Measurements from ENCODE around the gene TBCE. TPM values are rescaled to one million over a fixed set of nuclear protein-coding genes. Genes with fewer than 3 reads are reported as not detected.
A peak's percentile ranks its signal among the peaks of the same experiment; 100 is the strongest.
"Not testable (repeated sequence)": the region's sequence is repeated elsewhere in the genome, so short reads cannot be mapped to it uniquely, and the experiment has no call there.

The TBCE gene
- total RNA-seq, 4 donors from 2014 or later, result 38.0 to 50.3 (median 44.8) TPM

DNA sequence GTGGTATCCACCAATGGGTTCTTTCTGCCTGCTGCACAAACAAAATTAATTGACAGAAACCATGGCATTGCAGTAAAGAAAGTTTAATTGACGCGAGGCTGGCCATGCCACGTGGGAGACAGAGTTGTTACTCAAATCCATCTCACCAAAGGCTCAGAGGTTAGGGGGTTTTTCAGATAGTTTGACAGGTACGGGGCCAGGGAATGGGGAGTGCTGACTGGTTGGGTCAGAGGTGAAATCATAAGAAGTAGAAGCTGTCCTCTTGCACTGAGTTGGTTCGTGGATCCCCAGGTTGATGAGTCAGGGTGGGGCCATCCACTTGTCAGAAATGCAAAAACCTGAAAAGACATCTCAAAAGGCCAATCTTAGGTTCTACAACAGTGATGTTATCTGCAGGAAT is 941 bp upstream of the TBCE start:
- H3K4me3 ChIP-seq (replicated peaks in 1 of 3), result no peak overlapping the region
- H3K4me1 ChIP-seq, result peaks cover 4 to 19% of the 10 kb centered on the region in 2 donors
- no peaks in the 10 kb centered on the region for H3K27me3 ChIP-seq
- no peak for TF ChIP-seq POLR2A (IDR thresholded peaks at IDR 0.05)
- TF ChIP-seq, protein P1, sequence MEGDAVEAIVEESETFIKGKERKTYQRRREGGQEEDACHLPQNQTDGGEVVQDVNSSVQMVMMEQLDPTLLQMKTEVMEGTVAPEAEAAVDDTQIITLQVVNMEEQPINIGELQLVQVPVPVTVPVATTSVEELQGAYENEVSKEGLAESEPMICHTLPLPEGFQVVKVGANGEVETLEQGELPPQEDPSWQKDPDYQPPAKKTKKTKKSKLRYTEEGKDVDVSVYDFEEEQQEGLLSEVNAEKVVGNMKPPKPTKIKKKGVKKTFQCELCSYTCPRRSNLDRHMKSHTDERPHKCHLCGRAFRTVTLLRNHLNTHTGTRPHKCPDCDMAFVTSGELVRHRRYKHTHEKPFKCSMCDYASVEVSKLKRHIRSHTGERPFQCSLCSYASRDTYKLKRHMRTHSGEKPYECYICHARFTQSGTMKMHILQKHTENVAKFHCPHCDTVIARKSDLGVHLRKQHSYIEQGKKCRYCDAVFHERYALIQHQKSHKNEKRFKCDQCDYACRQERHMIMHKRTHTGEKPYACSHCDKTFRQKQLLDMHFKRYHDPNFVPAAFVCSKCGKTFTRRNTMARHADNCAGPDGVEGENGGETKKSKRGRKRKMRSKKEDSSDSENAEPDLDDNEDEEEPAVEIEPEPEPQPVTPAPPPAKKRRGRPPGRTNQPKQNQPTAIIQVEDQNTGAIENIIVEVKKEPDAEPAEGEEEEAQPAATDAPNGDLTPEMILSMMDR (IDR thresholded peaks at IDR 0.05), result no peak
- intact Hi-C loops (cut with DNase I), result loop anchor here (5.0 kb wide), 1 partner anchor 34 kb away; no protein-coding TSS in a partner anchor
- H3K27ac ChIP-seq, result peak overlapping the region; percentile 43 to 84 (median 84)
- H3K36me3 ChIP-seq, result no peaks in the 10 kb centered on the region
- 64 to 65% methylated on average over 5 of the region's 5 CpGs for WGBS, 2 donors
- no peaks in the 10 kb centered on the region for H3K9me3 ChIP-seq
- DNase-seq, result no peak

DNA sequence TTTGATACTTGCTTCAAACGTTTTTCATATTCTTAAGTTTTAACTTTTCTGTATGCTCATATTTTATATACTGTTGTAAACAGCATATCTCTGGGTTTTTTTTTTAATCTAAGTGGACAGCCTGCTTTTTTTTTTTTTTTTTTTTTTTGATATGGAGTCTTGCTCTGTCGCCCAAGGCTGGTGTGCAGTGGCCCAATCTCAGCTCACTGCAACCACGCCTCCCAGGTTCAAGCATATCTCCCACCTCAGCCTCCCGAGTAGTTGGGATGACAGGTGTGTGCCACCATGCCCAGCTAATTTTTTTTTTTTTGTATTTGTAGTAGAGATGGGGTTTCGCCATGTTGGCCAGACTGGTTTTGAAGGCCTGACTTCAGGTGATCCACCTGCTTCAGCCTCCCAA is 1.2 kb downstream of the TBCE start:
- H3K4me1 ChIP-seq, result peaks cover 4 to 19% of the 10 kb centered on the region in 2 donors
- DNase-seq, result no peak
- H3K4me3 ChIP-seq (replicated peaks in 1 of 3), result peak overlapping the region in 1 of 3 donors; percentile 52
- intact Hi-C loops (cut with DNase I), result loop anchor here (5.0 kb wide), 1 partner anchor 36 kb away; no protein-coding TSS in a partner anchor
- no peaks in the 10 kb centered on the region for H3K27me3 ChIP-seq
- TF ChIP-seq, protein P1 (IDR thresholded peaks at IDR 0.05), result no peak
- no peak for TF ChIP-seq POLR2A (IDR thresholded peaks at IDR 0.05)
- H3K36me3 ChIP-seq, result no peaks in the 10 kb centered on the region
- H3K27ac ChIP-seq, result peak overlapping the region; percentile 43 to 84 (median 84)
- WGBS, 2 donors, result 78 to 86% methylated on average over 5 of the region's 5 CpGs
- no peaks in the 10 kb centered on the region for H3K9me3 ChIP-seq

- WGBS, 2 donors, result 97 to 99% methylated on average over 5 of the region's 5 CpGs
- peak overlapping the region in 1 of 3 donors; percentile 18 for H3K27ac ChIP-seq
- TF ChIP-seq, protein P1 (IDR thresholded peaks at IDR 0.05), result no peak
- TF ChIP-seq POLR2A (IDR thresholded peaks at IDR 0.05), result no peak
- no peak for DNase-seq
- H3K9me3 ChIP-seq, result no peaks in the 10 kb centered on the region
- H3K4me3 ChIP-seq (replicated peaks in 1 of 3), result no peak overlapping the region
- no peaks in the 10 kb centered on the region for H3K36me3 ChIP-seq
- no peaks in the 10 kb centered on the region for H3K27me3 ChIP-seq
- peaks cover 4 to 19% of the 10 kb centered on the region in 2 donors for H3K4me1 ChIP-seq
- intact Hi-C loops (cut with DNase I), result loop anchor here (5.0 kb wide), 1 partner anchor 38 kb away; no protein-coding TSS in a partner anchor
Measured at GRCh38 chr1:235369802-235370201, 2.6 kb downstream of the TBCE start.

DNA sequence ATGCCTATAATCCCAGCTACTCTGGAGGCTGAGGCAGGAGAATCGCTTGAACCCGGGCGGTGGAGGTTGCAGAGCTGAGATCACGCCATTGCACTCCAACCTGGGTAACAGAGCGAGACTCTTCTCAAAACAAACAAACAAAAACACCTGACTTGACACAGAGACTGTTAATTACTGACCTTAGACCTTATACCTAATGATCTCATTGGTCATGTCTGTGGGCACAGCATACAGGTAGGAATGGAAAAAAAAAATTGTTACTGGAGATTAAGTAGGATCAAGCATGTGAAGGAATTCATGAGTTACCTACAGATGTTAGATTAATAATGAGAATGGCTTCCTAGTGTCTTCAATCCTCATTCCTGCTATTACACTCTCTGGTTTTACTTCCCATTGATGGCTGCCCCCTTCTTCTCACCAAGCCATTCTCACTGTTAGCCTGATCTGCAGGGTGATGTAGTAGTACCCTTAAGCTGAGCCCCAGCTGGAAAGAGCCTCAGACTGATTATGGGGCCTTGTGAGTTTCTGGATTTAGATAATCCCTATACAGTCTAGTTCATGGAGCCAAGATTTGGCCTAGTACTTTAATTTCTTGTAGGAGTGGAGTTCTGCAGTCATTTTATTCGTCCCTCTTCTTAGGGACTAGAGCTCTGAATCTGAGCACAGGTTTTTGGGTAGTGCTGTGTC is 8.8 kb downstream of the TBCE start:
- DNase-seq, result no peak
- Histone ChIP-seq H3K27me3 (no peaks in the 10 kb centered on the region), H3K27ac (peak overlapping the region in 1 of 3 donors; percentile 24), H3K4me1 (peaks cover 21 to 22% of the 10 kb centered on the region in 2 donors), H3K36me3 (no peaks in the 10 kb centered on the region), H3K9me3 (no peaks in the 10 kb centered on the region), H3K4me3 (replicated peaks in 1 of 3) (no peak overlapping the region)
- intact Hi-C loops (cut with DNase I), result no loop called here
- 93 to 95% methylated on average over 6 of the region's 6 CpGs for WGBS, 2 donors
- no peak for TF ChIP-seq POLR2A (IDR thresholded peaks at IDR 0.05)
- TF ChIP-seq, protein P1 (IDR thresholded peaks at IDR 0.05), result no peak

DNA sequence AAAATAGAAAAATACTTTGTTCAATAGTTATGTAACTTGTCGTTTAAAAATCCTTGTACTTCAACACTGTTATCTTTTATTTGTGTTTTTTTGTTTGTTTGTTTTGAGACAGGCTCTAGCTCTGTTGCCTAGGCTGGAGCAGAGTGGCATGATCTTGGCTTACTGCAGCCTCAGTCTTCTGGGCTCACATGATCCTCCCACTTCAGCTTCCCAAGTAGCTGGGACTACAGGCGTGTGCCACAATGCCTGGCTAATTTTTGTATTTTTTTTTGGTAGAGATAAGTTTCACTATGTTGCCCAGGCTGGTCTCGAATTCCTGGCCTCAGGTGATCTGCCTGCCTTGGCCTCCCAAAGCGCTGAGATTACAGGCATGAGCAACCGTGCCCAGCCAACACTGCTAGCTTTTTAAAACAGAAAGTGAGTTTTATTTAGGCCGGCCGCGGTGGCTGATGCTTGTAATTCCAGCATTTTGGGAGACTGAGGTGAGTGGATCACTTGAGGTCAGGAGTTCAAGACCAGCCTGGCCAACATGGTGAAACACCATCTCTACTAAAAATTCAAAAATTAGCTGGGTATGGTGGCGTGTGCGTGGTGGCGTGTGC is 11.0 kb downstream of the TBCE start:
- 72 to 73% methylated on average over 11 of the region's 11 CpGs for WGBS, 2 donors
- H3K36me3 ChIP-seq; H3K27me3 ChIP-seq; H3K4me3 ChIP-seq (replicated peaks in 1 of 3); H3K9me3 ChIP-seq; intact Hi-C loops (cut with DNase I): not testable (repeated sequence)
- peaks cover 21 to 22% of the 10 kb centered on the region in 2 donors for H3K4me1 ChIP-seq
- peak; percentile 62 to 81 for DNase-seq
- H3K27ac ChIP-seq, result peak overlapping the region; percentile 78 to 92 (median 79)

DNA sequence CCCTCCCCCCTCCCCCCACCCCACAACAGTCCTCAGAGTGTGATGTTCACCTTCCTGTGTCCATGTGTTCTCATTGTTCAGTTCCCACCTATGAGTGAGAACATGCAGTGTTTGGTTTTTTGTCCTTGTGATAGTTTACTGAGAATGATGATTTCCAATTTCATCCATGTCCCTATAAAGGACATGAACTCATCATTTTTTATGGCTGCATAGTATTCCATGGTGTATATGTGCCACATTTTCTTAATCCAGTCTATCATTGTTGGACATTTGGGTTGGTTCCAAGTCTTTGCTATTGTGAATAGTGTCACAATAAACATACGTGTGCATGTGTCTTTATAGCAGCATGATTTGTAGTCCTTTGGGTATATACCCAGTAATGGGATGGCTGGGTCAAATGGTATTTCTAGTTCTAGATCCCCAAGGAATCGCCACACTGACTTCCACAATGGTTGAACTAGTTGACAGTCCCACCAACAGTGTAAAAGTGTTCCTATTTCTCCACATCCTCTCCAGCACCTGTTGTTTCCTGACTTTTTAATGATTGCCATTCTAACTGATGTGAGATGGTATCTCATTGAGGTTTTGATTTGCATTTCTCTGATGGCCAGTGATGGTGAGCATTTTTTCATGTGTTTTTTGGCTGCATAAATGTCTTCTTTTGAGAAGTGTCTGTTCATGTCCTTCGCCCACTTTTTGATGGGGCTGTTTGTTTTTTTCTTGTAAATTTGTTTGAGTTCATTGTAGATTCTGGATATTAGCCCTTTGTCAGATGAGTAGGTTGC is 14.9 kb downstream of the TBCE start:
- H3K27me3 ChIP-seq; H3K4me3 ChIP-seq (replicated peaks in 1 of 3); H3K9me3 ChIP-seq; DNase-seq; H3K36me3 ChIP-seq; H3K27ac ChIP-seq; intact Hi-C loops (cut with DNase I): not testable (repeated sequence)
- WGBS, 2 donors, result 100% methylated on average over 2 of the region's 3 CpGs; no CpG with 5 or more reads in 1 of the 2 donors
- peaks cover 19 to 21% of the 10 kb centered on the region in 2 donors for H3K4me1 ChIP-seq

- DNase-seq; H3K27me3 ChIP-seq; H3K9me3 ChIP-seq; intact Hi-C loops (cut with DNase I); H3K4me3 ChIP-seq (replicated peaks in 1 of 3); H3K36me3 ChIP-seq; H3K4me1 ChIP-seq; H3K27ac ChIP-seq: not testable (repeated sequence)
- WGBS, 2 donors, result 97 to 100% methylated on average over 1 of the region's 1 CpG
Measured at GRCh38 chr1:235385633-235386032, 18.4 kb downstream of the TBCE start.
